BJ (cell line): ENCODE results near the gene DAPK2. TPM values are rescaled to one million over a fixed set of nuclear protein-coding genes. Genes with fewer than 3 reads are reported as not detected.

Source experiments
- CTCF ChIA-PET: fragments of 350-600 bp; formaldehyde crosslinking; extraction: SDS; loops from one replicate; lab custom pipeline; 2021; ENCODE audit warnings: antibody characterized with exemption, inconsistent platforms; lab: Yijun Ruan, JAX
- POLR2A ChIA-PET: fragments of 300-600 bp; sonication (Branson Sonifier 250); formaldehyde crosslinking; extraction: SDS; loops from one replicate; lab custom pipeline; 2021; ENCODE audit warnings: antibody characterized with exemption; lab: Charles Lee
- DNase-seq: peaks from one replicate; pipeline ENCODE4 v3.0.0-alpha.2; 2011; ENCODE audit warnings: low read depth
- H3K27me3 ChIP-seq: 2 replicates; pipeline ENCODE4 v1.6.0; 2011; ENCODE audit warnings: low read length; ENCODE audit not compliant: control insufficient read depth, insufficient read depth
- H3K36me3 ChIP-seq: 2 replicates; pipeline ENCODE4 v1.5.1; 2011; ENCODE audit warnings: low read length; ENCODE audit not compliant: control insufficient read depth, insufficient read depth
- H3K4me3 ChIP-seq: 2 replicates; pipeline ENCODE4 v1.5.1; 2011; ENCODE audit warnings: low read depth, mild to moderate bottlenecking, control low read depth, low read length
- CTCF ChIP-seq: IDR thresholded peaks from 2 replicates; pipeline ENCODE4 v1.5.1; 2011; ENCODE audit warnings: low read depth, mild to moderate bottlenecking, control low read depth, inconsistent platforms, low read length, moderate library complexity; ENCODE audit not compliant: insufficient read depth
- polyA plus RNA-seq: library from polyadenylated mRNA; depleted of rRNA; stranded (reverse); fragments of >200 nt; gene quantifications from 2 replicates; pipeline ENCODE4 v1.2.3, GENCODE V29; 2011

DAPK2 gene
- polyA plus RNA-seq, 1 experiment: 12.4 TPM

- Histone ChIP-seq H3K4me3 (no peak overlapping the region), H3K36me3 (peaks cover 2% of the 10 kb centered on the region), H3K27me3 (no peaks in the 10 kb centered on the region)
- POLR2A ChIA-PET: no interaction called here
- CTCF ChIA-PET: no interaction called here
- DNase-seq: no peak
- peak; percentile 35 for TF ChIP-seq CTCF
These were observed 21.9 kb downstream of the DAPK2 start for GRCh38 chr15:64024172-64025050.

- no peaks in the 10 kb centered on the region for H3K27me3 ChIP-seq
- no peak overlapping the region for H3K4me3 ChIP-seq
- POLR2A ChIA-PET: no interaction called here
- no peaks in the 10 kb centered on the region; the same call in 1 of the 2 replicates for H3K36me3 ChIP-seq
- CTCF ChIA-PET: interaction anchor here (2.2 kb wide), 1 partner anchor 23 kb away, joined by 14 read pairs; the partner anchor contains the start of gene DAPK2
- no peak for TF ChIP-seq CTCF
- no peak for DNase-seq
These were observed 23.1 kb downstream of the DAPK2 start for GRCh38 chr15:64023220-64023619.

GRCh38 chr15:64022571-64022970 lies 23.7 kb downstream of the DAPK2 start:
- ChIA-PET CTCF (interaction anchor here (0.7 to 2.2 kb wide), 2 partner anchors 17 to 23 kb away, joined by 4 to 14 read pairs; partner anchors contain the start of gene DAPK2), POLR2A (no interaction called here)
- Histone ChIP-seq H3K4me3 (no peak overlapping the region), H3K36me3 (no peaks in the 10 kb centered on the region; the same call in 1 of the 2 replicates), H3K27me3 (no peaks in the 10 kb centered on the region)
- TF ChIP-seq CTCF: no peak
- DNase-seq: no peak

DNA sequence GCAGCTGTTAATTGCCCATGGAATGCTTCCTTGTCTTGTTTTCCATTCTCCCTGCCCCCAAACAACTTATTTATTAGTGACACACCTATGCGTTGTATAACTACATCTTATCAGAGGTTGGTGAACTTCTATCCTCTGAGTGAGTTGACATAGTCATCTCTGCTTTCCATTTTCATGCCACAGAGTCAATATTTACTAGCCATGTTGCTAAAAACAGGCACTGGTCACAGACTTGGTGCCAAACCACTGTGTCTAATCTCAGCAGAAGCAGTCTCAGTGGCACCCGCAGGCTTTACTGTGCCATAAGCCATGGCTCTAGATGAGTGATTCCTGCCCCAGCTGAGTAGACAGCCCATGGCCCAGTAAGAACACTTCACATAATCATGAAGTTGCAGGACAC lies 26.5 kb downstream of the DAPK2 start:
- no peaks in the 10 kb centered on the region; the same call in 1 of the 2 replicates for H3K36me3 ChIP-seq
- H3K4me3 ChIP-seq: no peak overlapping the region
- POLR2A ChIA-PET: no interaction called here
- CTCF ChIA-PET: interaction anchor here (1.2 kb wide), 1 partner anchor 544 kb away, joined by 3 read pairs; no protein-coding TSS in a partner anchor
- TF ChIP-seq CTCF: no peak
- no peak for DNase-seq
- H3K27me3 ChIP-seq: no peaks in the 10 kb centered on the region; the same call in 1 of the 2 replicates

GRCh38 chr15:64017591-64018163 lies 28.6 kb downstream of the DAPK2 start:
- no peaks in the 10 kb centered on the region; the same call in 1 of the 2 replicates for H3K36me3 ChIP-seq
- no peak for DNase-seq
- POLR2A ChIA-PET: no interaction called here
- H3K27me3 ChIP-seq: no peaks in the 10 kb centered on the region; the same call in 1 of the 2 replicates
- CTCF ChIA-PET: interaction anchor here (0.7 kb wide), 1 partner anchor 45 kb away, joined by 3 read pairs; no protein-coding TSS in a partner anchor
- no peak overlapping the region for H3K4me3 ChIP-seq
- no peak for TF ChIP-seq CTCF
